Chondrocyte (in vitro differentiated cells): ENCODE measurements around the gene ADAM19. TPM values are rescaled to one million over a fixed set of nuclear protein-coding genes. Genes with fewer than 3 reads are reported as not detected.

Experiments used
- DNase-seq: peaks from one replicate; pipeline ENCODE4 v3.0.0; 2021; ENCODE audit warnings: mixed read lengths, low spot score
- H3K27ac Mint-ChIP-seq: one replicate; pipeline ENCODE4 v1.8.0; 2021; ENCODE audit warnings: mild to moderate bottlenecking, moderate library complexity, mixed read lengths; ENCODE audit not compliant: unreplicated experiment
- H3K27me3 Mint-ChIP-seq: 2 replicates; pipeline ENCODE4 v1.8.0; 2021; ENCODE audit warnings: low read depth, mixed read lengths
- H3K36me3 Mint-ChIP-seq: 2 replicates; pipeline ENCODE4 v1.8.0; 2021; ENCODE audit warnings: low read depth, mixed read lengths
- H3K4me1 Mint-ChIP-seq: 2 replicates; pipeline ENCODE4 v1.8.0; 2021; ENCODE audit warnings: low read depth, mild to moderate bottlenecking, mixed read lengths
- H3K4me3 Mint-ChIP-seq: one replicate; pipeline ENCODE4 v1.8.0; 2021; ENCODE audit warnings: mild to moderate bottlenecking, moderate library complexity, mixed read lengths; ENCODE audit not compliant: unreplicated experiment
- H3K9me3 Mint-ChIP-seq: 2 replicates; pipeline ENCODE4 v1.8.0; 2021; ENCODE audit warnings: low read depth, mixed read lengths
- total RNA-seq: library from RNA; stranded (reverse); gene quantifications from 3 replicates; pipeline ENCODE4 v1.2.1, GENCODE V29; 2021
- TF ChIP-seq, protein P1 (sequence below): fragments of 200-600 bp; sonication (generic); IDR thresholded peaks from 2 replicates; pipeline ENCODE4 v1.5.0; 2021; ENCODE audit warnings: antibody characterized with exemption, mild to moderate bottlenecking, moderate library complexity

ADAM19 gene
- total RNA-seq, 1 donor from 2014 or later = 125 TPM

DNA sequence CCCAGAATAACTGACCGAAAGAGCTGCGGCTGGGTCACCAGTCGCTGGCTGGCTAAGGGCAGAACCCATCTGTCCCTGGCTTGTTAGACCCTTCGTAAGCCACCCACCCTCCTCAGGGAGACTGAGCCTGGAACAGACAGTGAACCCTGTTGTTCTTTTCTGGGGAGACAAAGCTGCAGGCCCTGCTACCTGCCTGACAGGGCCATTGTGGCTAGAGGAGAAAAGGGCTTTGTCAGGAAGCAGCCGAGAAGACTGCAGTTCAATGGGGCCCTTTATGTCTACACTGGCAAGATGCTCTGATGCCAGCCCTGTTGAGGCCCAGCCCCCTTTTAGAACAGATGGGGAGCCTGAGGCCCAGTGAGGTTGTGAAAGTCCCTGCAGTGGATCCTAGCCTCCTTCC is 119.3 kb downstream of the ADAM19 start:
- DNase-seq = no peak
- Mint-ChIP-seq H3K27me3 (no peaks in the 10 kb centered on the region), H3K4me3 (no peak overlapping the region), H3K27ac (no peak overlapping the region), H3K9me3 (no peaks in the 10 kb centered on the region), H3K36me3 (no peaks in the 10 kb centered on the region), H3K4me1 (peaks cover 9% of the 10 kb centered on the region)
- TF ChIP-seq, protein P1, sequence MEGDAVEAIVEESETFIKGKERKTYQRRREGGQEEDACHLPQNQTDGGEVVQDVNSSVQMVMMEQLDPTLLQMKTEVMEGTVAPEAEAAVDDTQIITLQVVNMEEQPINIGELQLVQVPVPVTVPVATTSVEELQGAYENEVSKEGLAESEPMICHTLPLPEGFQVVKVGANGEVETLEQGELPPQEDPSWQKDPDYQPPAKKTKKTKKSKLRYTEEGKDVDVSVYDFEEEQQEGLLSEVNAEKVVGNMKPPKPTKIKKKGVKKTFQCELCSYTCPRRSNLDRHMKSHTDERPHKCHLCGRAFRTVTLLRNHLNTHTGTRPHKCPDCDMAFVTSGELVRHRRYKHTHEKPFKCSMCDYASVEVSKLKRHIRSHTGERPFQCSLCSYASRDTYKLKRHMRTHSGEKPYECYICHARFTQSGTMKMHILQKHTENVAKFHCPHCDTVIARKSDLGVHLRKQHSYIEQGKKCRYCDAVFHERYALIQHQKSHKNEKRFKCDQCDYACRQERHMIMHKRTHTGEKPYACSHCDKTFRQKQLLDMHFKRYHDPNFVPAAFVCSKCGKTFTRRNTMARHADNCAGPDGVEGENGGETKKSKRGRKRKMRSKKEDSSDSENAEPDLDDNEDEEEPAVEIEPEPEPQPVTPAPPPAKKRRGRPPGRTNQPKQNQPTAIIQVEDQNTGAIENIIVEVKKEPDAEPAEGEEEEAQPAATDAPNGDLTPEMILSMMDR = no peak

DNA sequence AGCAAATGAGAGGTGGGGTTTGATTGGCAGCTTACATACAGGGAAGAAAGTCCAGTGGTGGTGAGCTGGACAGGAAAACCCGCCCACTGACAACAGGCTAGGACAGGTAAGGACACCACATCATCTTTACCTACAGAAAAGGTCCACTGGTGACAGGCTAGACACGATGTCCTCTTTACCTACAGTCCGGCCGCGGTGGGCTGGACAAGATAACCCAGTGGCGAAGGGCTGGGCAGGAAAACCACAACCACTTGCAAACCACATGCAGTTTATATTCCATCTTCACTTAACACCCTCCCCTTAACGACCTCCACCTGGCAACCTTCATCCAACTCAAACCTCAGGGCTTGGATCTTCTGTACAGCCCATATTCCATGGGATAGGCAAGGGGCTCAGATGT is 120.5 kb downstream of the ADAM19 start:
- H3K9me3 Mint-ChIP-seq = no peaks in the 10 kb centered on the region
- H3K27ac Mint-ChIP-seq = no peak overlapping the region
- H3K4me3 Mint-ChIP-seq = no peak overlapping the region
- TF ChIP-seq, protein P1 = no peak
- no peak for DNase-seq
- H3K36me3 Mint-ChIP-seq = no peaks in the 10 kb centered on the region
- H3K27me3 Mint-ChIP-seq = no peaks in the 10 kb centered on the region
- peaks cover 3% of the 10 kb centered on the region for H3K4me1 Mint-ChIP-seq

DNA sequence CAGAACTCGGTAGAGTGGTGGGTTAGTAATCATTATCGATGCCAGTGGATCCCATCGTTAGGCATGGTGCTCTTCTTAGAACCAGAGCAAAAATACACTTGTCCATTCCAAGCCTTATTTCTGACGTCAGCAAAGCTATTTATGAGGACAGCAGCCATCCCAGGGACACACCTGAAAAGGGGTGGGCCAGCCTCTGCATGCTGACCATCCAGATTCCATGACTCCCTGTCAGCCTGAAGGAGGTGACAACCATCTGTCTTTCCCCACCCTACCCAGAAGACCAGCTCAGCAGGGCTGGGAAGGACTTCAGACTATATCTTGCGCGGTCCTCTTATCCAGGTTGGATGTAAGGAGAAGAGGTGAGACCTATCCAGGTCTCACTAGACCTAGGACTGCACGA is 121.3 kb downstream of the ADAM19 start:
- TF ChIP-seq, protein P1 = no peak
- H3K4me3 Mint-ChIP-seq = no peak overlapping the region
- H3K27me3 Mint-ChIP-seq = no peaks in the 10 kb centered on the region
- DNase-seq = no peak
- peaks cover 9% of the 10 kb centered on the region for H3K4me1 Mint-ChIP-seq
- no peak overlapping the region for H3K27ac Mint-ChIP-seq
- no peaks in the 10 kb centered on the region for H3K9me3 Mint-ChIP-seq
- no peaks in the 10 kb centered on the region for H3K36me3 Mint-ChIP-seq

DNA sequence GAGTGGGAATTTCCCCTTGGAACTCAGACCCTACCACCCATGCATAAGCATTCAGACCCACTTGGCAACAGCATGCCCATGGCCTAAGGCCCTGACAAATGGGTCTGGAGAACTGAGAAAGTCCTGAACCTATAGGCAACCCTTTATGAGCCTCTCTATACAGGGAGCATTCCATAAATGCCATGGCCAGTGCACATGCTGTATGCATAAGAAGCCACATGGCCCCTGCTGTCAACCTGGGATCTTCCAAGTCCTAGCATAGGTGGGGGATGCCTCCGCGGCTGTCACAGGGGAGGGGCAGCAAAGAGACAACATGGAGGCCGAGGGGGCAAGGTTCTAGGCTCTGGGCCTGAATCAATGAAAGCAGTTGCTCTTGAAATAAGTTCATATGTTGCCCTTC is 123.8 kb downstream of the ADAM19 start:
- no peak overlapping the region for H3K4me3 Mint-ChIP-seq
- TF ChIP-seq, protein P1 = no peak

DNA sequence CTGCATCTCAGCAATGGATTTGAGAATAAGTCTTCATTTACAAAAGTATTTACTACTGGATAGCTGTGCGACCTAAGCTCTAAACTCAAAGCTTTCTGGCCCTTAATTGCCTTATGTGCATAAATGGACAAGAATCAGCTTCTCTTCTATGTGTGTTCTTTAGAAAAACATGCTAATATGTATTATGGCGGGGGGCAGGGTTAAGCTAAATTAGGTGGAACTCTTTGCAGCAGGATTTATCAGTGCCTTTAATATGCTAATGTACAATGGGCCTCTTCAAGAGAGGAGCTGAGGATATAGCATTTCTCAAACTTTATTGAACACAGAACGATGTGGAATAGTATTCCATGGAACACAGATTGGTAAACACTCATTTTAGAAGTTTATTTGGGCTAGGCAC is 125.6 kb downstream of the ADAM19 start:
- H3K4me1 Mint-ChIP-seq = peaks cover 15% of the 10 kb centered on the region
- TF ChIP-seq, protein P1 = no peak
- H3K27me3 Mint-ChIP-seq = no peaks in the 10 kb centered on the region
- H3K9me3 Mint-ChIP-seq = no peaks in the 10 kb centered on the region
- no peaks in the 10 kb centered on the region for H3K36me3 Mint-ChIP-seq
- H3K4me3 Mint-ChIP-seq = no peak overlapping the region
- no peak for DNase-seq
- H3K27ac Mint-ChIP-seq = no peak overlapping the region

More for the DNA sequence above, 123.8 kb downstream of the ADAM19 start:
- Mint-ChIP-seq H3K36me3 (no peaks in the 10 kb centered on the region), H3K9me3 (no peaks in the 10 kb centered on the region), H3K4me1 (peaks cover 15% of the 10 kb centered on the region), H3K27ac (peak overlapping the region; percentile 52), H3K27me3 (no peaks in the 10 kb centered on the region)
- no peak for DNase-seq
